ENCODE data around the gene RNF149. TPM values are rescaled to one million over a fixed set of nuclear protein-coding genes. Genes with fewer than 3 reads are reported as not detected.

The RNF149 gene
- total RNA-seq, 1 experiment from 2014 or later: 34.8 TPM

GRCh38 chr2:101331202-101331601 is 22.7 kb upstream of the RNF149 start:
- intact Hi-C loops (cut with micrococcal nuclease): no loop called here
- no peak for TF ChIP-seq CTCF (IDR thresholded peaks at IDR 0.05; ENCODE audit: unreplicated experiment)
- CTCF ChIA-PET: interaction anchor here (0.8 to 1.5 kb wide), 2 partner anchors 11 to 500 kb away, joined by 3 to 6 read pairs; no protein-coding TSS in a partner anchor

GRCh38 chr2:101330253-101330933 is 21.9 kb upstream of the RNF149 start:
- no TSS peak for BruUV-seq (replicated peaks)
- no peaks in the 10 kb centered on the region for H3K4me1 Mint-ChIP-seq (ENCODE audit: insufficient read depth, unreplicated experiment)
- H3K27ac Mint-ChIP-seq (ENCODE audit: low read depth, unreplicated experiment): no peak overlapping the region
- H3K4me3 Mint-ChIP-seq (ENCODE audit: unreplicated experiment): no peak overlapping the region
- H3K9me3 Mint-ChIP-seq (ENCODE audit: unreplicated experiment): no peaks in the 10 kb centered on the region
- DNase-seq (ENCODE audit: unreplicated experiment): no peak
- CTCF ChIA-PET: interaction anchor here (0.6 to 1.5 kb wide), 4 partner anchors 12 to 794 kb away, joined by 3 to 6 read pairs (median 4); no protein-coding TSS in a partner anchor
- POLR2A ChIA-PET: interaction anchor here (0.6 kb wide), 1 partner anchor 220 kb away, joined by 3 read pairs; no protein-coding TSS in a partner anchor
- TF ChIP-seq CTCF (IDR thresholded peaks at IDR 0.05; ENCODE audit: unreplicated experiment): no peak
- no peaks in the 10 kb centered on the region for H3K27me3 Mint-ChIP-seq (ENCODE audit: insufficient read depth, unreplicated experiment)
- intact Hi-C loops (cut with micrococcal nuclease): no loop called here
- no peaks in the 10 kb centered on the region for H3K36me3 Mint-ChIP-seq (ENCODE audit: insufficient read depth, unreplicated experiment)

More at GRCh38 chr2:101331202-101331601, 22.7 kb upstream of the RNF149 start:
- Mint-ChIP-seq H3K9me3 (ENCODE audit: unreplicated experiment) (no peaks in the 10 kb centered on the region), H3K4me3 (ENCODE audit: unreplicated experiment) (no peak overlapping the region), H3K4me1 (ENCODE audit: insufficient read depth, unreplicated experiment) (no peaks in the 10 kb centered on the region), H3K27ac (ENCODE audit: low read depth, unreplicated experiment) (no peak overlapping the region), H3K27me3 (ENCODE audit: insufficient read depth, unreplicated experiment) (no peaks in the 10 kb centered on the region), H3K36me3 (ENCODE audit: insufficient read depth, unreplicated experiment) (no peaks in the 10 kb centered on the region)
- no peak for DNase-seq (ENCODE audit: unreplicated experiment)
- BruUV-seq (replicated peaks): no TSS peak
- POLR2A ChIA-PET: interaction anchor here (0.6 kb wide), 1 partner anchor 219 kb away, joined by 3 read pairs; no protein-coding TSS in a partner anchor

- Mint-ChIP-seq H3K36me3 (ENCODE audit: insufficient read depth, unreplicated experiment) (no peaks in the 10 kb centered on the region), H3K4me1 (ENCODE audit: insufficient read depth, unreplicated experiment) (no peaks in the 10 kb centered on the region), H3K27me3 (ENCODE audit: insufficient read depth, unreplicated experiment) (no peaks in the 10 kb centered on the region), H3K4me3 (ENCODE audit: unreplicated experiment) (no peak overlapping the region), H3K27ac (ENCODE audit: low read depth, unreplicated experiment) (no peak overlapping the region), H3K9me3 (ENCODE audit: unreplicated experiment) (no peaks in the 10 kb centered on the region)
- ChIA-PET CTCF (interaction anchor here (1.2 kb wide), 2 partner anchors 13 to 14 kb away, joined by 3 to 4 read pairs; no protein-coding TSS in a partner anchor), POLR2A (interaction anchor here (0.5 to 1.5 kb wide), 3 partner anchors 20 to 59 kb away, joined by 3 to 7 read pairs (median 3); partner anchors contain the start of gene RNF149)
- intact Hi-C loops (cut with micrococcal nuclease): no loop called here
- DNase-seq (ENCODE audit: unreplicated experiment): no peak
- no peak for TF ChIP-seq CTCF (IDR thresholded peaks at IDR 0.05; ENCODE audit: unreplicated experiment)
- BruUV-seq (replicated peaks): no TSS peak
These were observed 20.5 kb upstream of the RNF149 start for GRCh38 chr2:101329026-101329425.

- no TSS peak for BruUV-seq (replicated peaks)
- TF ChIP-seq CTCF (IDR thresholded peaks at IDR 0.05; ENCODE audit: unreplicated experiment): no peak
- peaks cover 3% of the 10 kb centered on the region for H3K36me3 Mint-ChIP-seq (ENCODE audit: insufficient read depth, unreplicated experiment)
- intact Hi-C loops (cut with micrococcal nuclease): no loop called here
- H3K27me3 Mint-ChIP-seq (ENCODE audit: insufficient read depth, unreplicated experiment): no peaks in the 10 kb centered on the region
- no peaks in the 10 kb centered on the region for H3K9me3 Mint-ChIP-seq (ENCODE audit: unreplicated experiment)
- peak; percentile 16 for DNase-seq (ENCODE audit: unreplicated experiment)
- ChIA-PET POLR2A (interaction anchor here (0.5 to 1.5 kb wide), 3 partner anchors 20 to 60 kb away, joined by 3 to 7 read pairs (median 3); partner anchors contain the start of gene RNF149), CTCF (interaction anchor here (0.6 to 1.2 kb wide), 2 partner anchors 14 to 659 kb away, joined by 3 read pairs; no protein-coding TSS in a partner anchor)
- H3K4me1 Mint-ChIP-seq (ENCODE audit: insufficient read depth, unreplicated experiment): no peaks in the 10 kb centered on the region
- no peak overlapping the region for H3K4me3 Mint-ChIP-seq (ENCODE audit: unreplicated experiment)
- no peak overlapping the region for H3K27ac Mint-ChIP-seq (ENCODE audit: low read depth, unreplicated experiment)
These were observed 20.0 kb upstream of the RNF149 start for GRCh38 chr2:101328474-101329007.
